ENCODE results near the gene KRTAP12-2. TPM values are rescaled to one million over a fixed set of nuclear protein-coding genes. Genes with fewer than 3 reads are reported as not detected.

Gene KRTAP12-2
- total RNA-seq, 6 donors from 2014 or later, result not detected

DNA sequence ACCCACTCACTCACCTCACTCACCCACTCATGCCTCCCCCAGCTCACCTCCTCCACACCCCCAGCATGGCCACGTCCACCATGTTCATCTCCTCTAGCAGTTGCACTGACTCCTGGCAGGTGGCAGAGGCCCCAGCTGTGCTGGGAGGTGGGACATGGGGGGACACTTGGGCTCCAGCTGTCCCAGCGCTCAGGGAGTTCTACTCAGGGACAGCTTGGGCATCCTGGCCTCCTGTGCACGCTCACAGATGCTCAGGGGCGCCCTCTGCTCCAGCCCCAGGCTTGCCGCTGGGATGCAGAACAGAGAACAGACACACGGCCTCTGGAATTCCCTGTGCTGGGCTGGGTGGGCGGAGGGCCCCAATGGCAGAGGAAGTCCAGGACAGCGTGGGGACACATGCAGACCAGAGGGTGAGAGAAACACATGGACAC, 49.6 kb downstream of the KRTAP12-2 start:
- Histone ChIP-seq H3K9me3 (peaks cover 0 to under 1% (median 0%) of the 10 kb centered on the region in 4 donors), H3K27ac (no peak overlapping the region), H3K27me3 (peaks cover 0 to 3% (median 0%) of the 10 kb centered on the region in 4 donors), H3K36me3 (no peaks in the 10 kb centered on the region), H3K4me1 (no peaks in the 10 kb centered on the region), H3K4me3 (no peak overlapping the region)
- no peak for DNase-seq
- TF ChIP-seq CTCF (IDR thresholded peaks at IDR 0.05) (no peak), POLR2A (IDR thresholded peaks at IDR 0.05) (no peak), EP300 (IDR thresholded peaks at IDR 0.05) (no peak), POLR2AphosphoS5 (IDR thresholded peaks at IDR 0.05) (no peak)
- 53 to 68% methylated on average over 3 to 8 of the region's 8 CpGs for WGBS, 2 donors
- ATAC-seq (ENCODE audit: low FRiP score in 2 of 2), result no peak

DNA sequence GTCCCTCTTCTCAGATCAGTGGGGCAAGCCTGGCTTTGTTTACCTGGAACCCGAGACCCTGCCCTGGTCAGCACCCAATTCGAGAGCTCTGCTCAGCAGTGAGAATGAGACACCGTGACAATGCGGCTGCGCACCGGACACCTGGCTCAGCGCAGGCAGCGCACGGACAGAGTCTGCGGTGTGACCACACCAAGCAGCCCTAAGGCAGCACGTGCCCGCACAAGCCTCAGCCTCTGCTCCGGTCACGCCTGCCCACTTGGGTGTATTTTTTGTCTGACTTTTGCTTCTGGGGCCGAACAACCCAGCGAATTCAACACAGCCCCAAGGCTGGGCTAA, 50.2 kb downstream of the KRTAP12-2 start:
- TF ChIP-seq CTCF (IDR thresholded peaks at IDR 0.05) (no peak), EP300 (IDR thresholded peaks at IDR 0.05) (no peak), POLR2A (IDR thresholded peaks at IDR 0.05) (no peak), POLR2AphosphoS5 (IDR thresholded peaks at IDR 0.05) (no peak)
- Histone ChIP-seq H3K9me3 (peaks cover 0 to 6% (median 2%) of the 10 kb centered on the region in 4 donors), H3K27me3 (peaks cover 0 to 3% (median 0%) of the 10 kb centered on the region in 4 donors), H3K36me3 (no peaks in the 10 kb centered on the region), H3K27ac (no peak overlapping the region), H3K4me3 (no peak overlapping the region), H3K4me1 (no peaks in the 10 kb centered on the region)
- ATAC-seq (ENCODE audit: low FRiP score in 2 of 2), result no peak
- WGBS, 2 donors, result 86 to 88% methylated on average over 13 to 16 of the region's 16 CpGs
- DNase-seq, result peak in 1 of 2 donors; percentile 63

Small RNA genes within 50 kb of the gene (small RNA-seq; reads per million reads assigned to genes)
- gene KRTAP12-6P, result 0 reads per million in 4 donors

Other genes with a start within 250 kb of the KRTAP12-2 start
- gene LRRC3, start 211.4 kb downstream of the KRTAP12-2 start, total RNA-seq, result 10 to 100 TPM in 1 of 6 donors, 1 to 10 TPM in 5; 3.1 to 11.5 (median 4.6) TPM
- not detected for gene KRTAP10-1, start 126.7 kb downstream of the KRTAP12-2 start, total RNA-seq
- not detected for gene KRTAP10-2, start 115.4 kb downstream of the KRTAP12-2 start, total RNA-seq
- not detected for gene KRTAP10-3, start 108.1 kb downstream of the KRTAP12-2 start, total RNA-seq
- not detected for gene KRTAP10-4, start 93.2 kb downstream of the KRTAP12-2 start, total RNA-seq
- not detected for gene KRTAP10-5, start 86.3 kb downstream of the KRTAP12-2 start, total RNA-seq
- gene KRTAP10-6, start 74.4 kb downstream of the KRTAP12-2 start, total RNA-seq, result not detected
- not detected for gene KRTAP10-7, start 66.3 kb downstream of the KRTAP12-2 start, total RNA-seq
- not detected for gene KRTAP10-8, start 54.8 kb downstream of the KRTAP12-2 start, total RNA-seq
- gene KRTAP10-9, start 39.8 kb downstream of the KRTAP12-2 start, total RNA-seq, result not detected
- gene KRTAP10-10, start 29.6 kb downstream of the KRTAP12-2 start, total RNA-seq, result not detected
- gene KRTAP10-11, start 20.5 kb downstream of the KRTAP12-2 start, total RNA-seq, result not detected
- gene KRTAP12-4, start 12.3 kb downstream of the KRTAP12-2 start, total RNA-seq, result not detected
- gene KRTAP12-3, start 9.0 kb downstream of the KRTAP12-2 start, total RNA-seq, result not detected
- gene KRTAP12-1, start 15.2 kb upstream of the KRTAP12-2 start, total RNA-seq, result not detected
- not detected for gene KRTAP10-12, start 30.2 kb upstream of the KRTAP12-2 start, total RNA-seq
- under 1 TPM in 2 of 6 donors, not detected in 4; 0.14 to 0.17 TPM for gene TSPEAR, start 44.6 kb upstream of the KRTAP12-2 start, total RNA-seq
- gene UBE2G2, start 134.9 kb upstream of the KRTAP12-2 start, total RNA-seq, result 100 to 1,000 TPM in 1 of 6 donors, 10 to 100 TPM in 5; 74.4 to 218 (median 80.1) TPM
- gene SUMO3, start 151.1 kb upstream of the KRTAP12-2 start, total RNA-seq, result 10 to 100 TPM; 46.1 to 97.6 (median 73.2) TPM
- 100 to 1,000 TPM; 150 to 316 (median 247) TPM for gene PTTG1IP, start 206.8 kb upstream of the KRTAP12-2 start, total RNA-seq